Adrenal gland (tissue), 5 donors: ENCODE measurements around the gene EGFLAM.

ENCODE experiments used
- CTCF ChIP-seq, 6 experiments: fragments of 450-650 bp in 4 of 6; fragments of 200-600 bp in 2 of 6; sonication (generic) in 1 of 6; IDR thresholded peaks; 1 replicate in 5 of 6; 2 replicates in 1 of 6; pipeline versions ENCODE4 v1.5.1 to v1.8.0; 2016 to 2021; ENCODE audit warnings: antibody characterized with exemption in 6 of 6, mild to moderate bottlenecking in 2 of 6, moderate library complexity in 1 of 6
- POLR2A ChIP-seq, 2 donors: fragments of 450-650 bp; IDR thresholded peaks; one replicate each; pipeline ENCODE4 v1.6.1; 2017; ENCODE audit warnings: antibody characterized with exemption in 2 of 2, mild to moderate bottlenecking in 2 of 2, moderate library complexity in 1 of 2
- donor health status: DM: no; HTN: no; CAD: no.

GRCh38 chr5:38434966-38435705 lies 176.8 kb downstream of the EGFLAM start:
- TF ChIP-seq CTCF (IDR thresholded peaks at IDR 0.05), result no peak
- no peak for TF ChIP-seq POLR2A (IDR thresholded peaks at IDR 0.05)
